GM21576 (cell line): ENCODE data around the gene TLK2.

Experiments used
- ATAC-seq: cut with Tn5 transposase; IDR thresholded peaks from one replicate; pipeline ENCODE4 v1.9.1; 2021; ENCODE audit warnings: mild to moderate bottlenecking, moderate library complexity; ENCODE audit not compliant: unreplicated experiment

TLK2 gene

DNA sequence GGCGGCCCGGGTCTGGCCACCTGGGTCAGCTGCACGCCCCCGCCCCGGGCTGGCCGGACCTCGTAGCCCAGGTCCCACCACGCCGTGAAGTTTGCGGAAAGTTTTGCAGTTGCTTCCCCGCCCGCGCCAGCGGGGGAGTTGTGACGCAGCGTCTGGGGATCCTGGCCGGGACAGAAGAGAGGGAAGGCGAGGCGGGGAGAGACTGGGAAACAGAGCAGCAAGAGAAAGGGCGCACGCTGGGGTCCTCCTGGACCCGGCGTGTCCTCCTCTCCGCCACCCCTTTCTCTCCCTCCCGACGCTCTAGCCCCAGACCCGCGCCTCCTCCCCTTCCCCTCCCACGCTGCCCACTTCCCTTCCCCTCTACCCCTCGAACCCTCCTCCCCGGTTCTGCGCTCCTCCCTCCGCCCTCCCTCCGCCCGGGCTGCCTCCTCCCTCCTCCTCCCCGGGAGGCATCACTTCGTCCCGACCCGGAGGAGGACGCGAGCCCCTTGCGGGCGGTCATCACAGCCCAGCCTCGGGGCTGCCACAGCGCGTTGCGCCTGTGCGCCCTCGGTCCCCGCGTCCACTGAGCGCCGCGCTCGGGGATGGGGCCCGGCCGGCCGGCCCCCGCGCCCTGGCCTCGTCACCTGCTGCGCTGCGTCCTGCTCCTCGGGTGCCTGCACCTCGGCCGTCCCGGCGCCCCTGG lies 148.7 kb downstream of the TLK2 start, which contains the start of gene MRC2:
Gene MRC2 (plus strand): TSS at position 452 of the 685 bp plus-strand sequence. CDS start 133 bp downstream, at position 585.
- ATAC-seq, result no peak

DNA sequence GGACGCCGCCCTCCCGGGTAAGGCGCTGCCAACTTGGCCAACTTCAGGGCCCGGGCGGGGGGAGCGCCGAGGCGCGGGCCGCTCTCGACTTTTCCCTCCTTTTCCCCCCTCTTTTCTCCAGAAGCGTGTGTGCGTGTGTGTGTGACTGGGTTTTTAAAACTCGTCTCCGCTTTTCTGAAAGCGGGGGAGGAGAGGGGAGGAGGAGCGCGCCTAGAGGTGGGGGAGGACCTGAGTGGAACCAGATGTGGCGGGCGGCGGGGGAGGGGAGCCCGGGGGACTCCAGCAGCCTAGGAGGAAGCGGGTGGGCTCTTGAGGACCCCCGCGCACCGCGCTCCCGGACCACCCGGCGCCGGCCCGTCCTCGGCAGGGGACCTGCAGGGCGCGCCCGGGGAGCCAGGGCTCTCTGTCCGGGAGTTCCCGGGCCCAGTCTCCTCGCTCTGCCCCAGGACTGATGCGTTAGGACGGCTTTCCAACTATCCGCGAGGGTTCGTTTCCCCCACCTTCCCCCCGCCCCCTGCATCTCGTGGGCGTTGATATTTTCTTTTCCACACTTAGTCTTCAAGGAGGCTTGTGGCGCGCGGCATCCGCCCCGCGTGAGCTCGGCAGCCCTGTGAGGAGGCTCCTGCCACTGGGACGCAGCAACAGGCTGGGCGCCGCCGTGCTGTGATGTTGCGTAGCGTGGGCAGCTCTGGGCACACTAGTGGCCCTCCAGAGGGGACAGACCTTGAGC lies 149.4 kb downstream of the TLK2 start:
- ATAC-seq, result no peak

DNA sequence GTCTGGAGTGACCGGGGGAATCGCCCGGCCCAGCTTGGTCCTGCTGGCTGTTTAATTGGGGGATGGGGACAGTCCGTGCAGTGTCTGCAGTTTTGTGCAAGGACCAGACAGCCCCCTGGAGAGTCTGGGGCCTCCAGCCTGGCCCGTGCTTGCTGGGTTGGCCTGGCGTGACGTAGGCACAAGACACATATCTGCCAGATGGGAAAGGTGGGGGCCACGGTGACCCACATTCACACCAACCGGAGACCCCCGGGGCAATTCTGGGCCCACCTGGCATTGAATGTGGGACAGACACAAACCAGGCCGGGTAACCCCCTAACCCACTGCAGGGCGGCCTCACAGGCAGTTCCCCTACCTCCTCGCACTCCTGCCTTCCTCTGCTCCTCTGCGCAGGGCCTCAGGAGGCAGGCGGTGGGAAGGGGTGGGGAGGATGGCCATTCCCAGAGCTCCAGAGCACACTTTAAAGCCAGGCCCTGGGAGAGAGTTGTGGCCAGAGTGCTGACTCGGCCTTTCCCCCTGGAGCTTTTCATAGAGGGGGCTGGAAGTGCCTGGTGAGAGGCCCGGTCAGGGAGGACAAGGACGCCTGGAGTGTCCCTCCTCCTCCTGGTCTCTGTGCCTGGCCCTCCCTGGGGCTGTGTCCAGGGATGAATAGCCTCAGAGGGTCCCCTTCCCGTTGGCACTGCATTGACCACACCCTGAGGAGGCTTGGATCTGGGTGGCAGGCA lies 150.4 kb downstream of the TLK2 start:
- ATAC-seq, result no peak

DNA sequence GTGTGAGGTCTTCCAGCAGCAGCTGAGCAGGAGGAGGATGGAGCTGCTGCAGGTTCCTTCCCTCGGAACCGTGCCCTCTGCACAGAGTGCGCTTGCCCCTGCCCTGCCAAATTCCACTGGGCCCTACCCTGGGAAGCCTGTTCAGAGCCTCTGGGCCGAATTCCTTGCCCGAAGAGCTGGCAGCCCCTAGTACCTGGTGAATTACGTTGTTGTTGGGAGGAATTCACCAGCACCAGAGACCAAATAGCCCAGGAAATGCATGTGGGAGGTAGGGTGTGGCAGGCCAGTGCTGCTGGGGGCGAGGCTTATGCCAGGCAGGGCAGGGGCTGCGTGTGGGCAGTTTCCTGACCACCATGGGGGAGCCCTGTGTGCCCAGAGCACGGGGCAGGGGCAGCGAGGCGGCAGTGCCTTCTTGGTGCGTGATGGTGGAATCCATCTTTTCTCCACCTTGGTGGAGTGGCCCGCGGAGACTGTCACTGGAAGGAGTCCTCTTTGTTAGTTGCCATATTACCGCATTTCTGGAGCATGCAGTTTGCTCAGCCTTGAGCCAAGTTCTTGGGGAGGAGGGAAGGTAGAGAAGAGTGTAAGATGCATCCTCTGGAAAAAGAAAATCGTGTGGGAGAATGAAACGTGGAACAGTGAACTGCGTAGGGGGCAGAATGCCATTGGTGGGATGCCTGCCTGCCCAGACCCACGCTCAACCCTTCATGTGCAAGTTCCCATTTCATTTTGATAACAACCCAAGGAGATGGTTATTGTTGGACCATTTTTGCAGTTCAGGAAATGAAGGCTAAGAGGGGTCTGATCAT lies 151.1 kb downstream of the TLK2 start:
- ATAC-seq, result no peak

DNA sequence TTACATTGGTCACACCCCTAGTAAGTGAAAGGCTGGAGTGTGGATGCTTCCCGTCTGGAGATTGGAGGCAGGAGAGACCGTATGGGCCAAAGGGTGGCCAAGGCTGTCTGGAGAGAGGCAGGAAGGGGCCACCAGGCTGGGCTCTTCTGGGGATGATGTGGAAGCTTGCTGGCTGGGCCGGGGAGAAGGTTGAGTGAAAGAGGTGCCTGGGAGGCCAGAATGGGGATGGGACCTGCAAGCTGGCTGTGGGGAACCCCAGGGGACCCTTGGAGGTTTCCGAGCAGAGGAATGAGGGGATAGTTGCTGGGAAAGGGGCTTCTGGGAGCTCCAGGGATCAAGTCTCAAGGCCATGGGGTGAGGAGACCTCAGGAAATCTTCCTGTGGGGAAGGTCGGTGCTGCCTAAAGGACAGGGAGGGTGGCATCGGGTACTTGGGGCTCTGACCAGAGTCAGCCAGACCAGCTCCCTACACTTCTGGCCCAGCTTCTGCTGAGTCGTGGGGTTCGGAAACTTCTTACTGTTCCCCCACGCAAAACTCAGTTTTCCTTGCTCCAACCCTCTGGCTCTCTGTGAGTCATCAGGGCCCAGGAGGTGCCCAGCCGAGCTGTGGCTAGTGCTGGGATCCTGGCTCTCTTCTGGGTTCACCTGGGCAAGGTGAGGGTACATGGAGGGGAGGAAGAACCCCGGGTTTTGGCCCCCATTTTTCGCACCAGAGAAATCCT lies 151.9 kb downstream of the TLK2 start:
- ATAC-seq, result no peak

DNA sequence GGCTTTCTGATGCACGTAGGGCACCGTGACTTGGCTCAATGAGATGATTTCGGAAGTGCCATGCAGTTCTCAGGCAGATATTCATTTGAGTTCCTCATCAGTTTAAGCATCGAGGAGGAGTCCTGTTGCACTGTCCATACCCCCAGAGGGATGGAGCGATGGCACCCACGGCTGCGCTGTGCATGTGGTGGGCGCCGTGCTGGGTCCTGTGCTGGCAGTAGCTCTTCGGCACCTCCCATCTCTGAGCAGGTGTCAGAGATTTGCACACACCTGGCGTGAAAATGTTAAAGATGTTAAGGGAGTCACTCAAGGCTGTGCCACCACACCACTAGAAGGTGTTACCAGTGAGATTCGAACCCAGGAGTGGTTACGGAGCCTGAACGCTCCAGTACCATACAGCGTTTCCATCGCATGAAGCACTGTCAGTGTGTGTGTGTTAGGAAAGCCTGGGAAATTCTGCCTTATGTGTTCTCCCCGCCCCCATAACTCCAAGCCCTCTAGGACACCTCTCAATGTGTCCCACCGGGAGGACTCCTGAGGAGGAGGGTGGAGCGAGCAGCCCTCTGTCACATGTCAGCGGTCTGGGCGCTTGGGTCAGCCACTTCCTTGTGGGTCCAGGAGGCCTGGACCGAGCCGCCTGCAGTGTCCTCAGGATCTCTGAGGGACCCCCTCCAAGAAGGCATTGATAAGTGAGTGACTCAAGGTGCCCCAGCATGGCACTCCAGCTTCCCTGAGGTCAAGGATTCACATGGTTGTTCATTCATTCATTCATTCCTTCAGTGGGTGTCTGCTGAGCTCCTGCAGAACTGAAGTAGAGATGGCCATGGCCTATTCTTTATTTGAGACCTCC lies 152.7 kb downstream of the TLK2 start:
- ATAC-seq, result no peak

DNA sequence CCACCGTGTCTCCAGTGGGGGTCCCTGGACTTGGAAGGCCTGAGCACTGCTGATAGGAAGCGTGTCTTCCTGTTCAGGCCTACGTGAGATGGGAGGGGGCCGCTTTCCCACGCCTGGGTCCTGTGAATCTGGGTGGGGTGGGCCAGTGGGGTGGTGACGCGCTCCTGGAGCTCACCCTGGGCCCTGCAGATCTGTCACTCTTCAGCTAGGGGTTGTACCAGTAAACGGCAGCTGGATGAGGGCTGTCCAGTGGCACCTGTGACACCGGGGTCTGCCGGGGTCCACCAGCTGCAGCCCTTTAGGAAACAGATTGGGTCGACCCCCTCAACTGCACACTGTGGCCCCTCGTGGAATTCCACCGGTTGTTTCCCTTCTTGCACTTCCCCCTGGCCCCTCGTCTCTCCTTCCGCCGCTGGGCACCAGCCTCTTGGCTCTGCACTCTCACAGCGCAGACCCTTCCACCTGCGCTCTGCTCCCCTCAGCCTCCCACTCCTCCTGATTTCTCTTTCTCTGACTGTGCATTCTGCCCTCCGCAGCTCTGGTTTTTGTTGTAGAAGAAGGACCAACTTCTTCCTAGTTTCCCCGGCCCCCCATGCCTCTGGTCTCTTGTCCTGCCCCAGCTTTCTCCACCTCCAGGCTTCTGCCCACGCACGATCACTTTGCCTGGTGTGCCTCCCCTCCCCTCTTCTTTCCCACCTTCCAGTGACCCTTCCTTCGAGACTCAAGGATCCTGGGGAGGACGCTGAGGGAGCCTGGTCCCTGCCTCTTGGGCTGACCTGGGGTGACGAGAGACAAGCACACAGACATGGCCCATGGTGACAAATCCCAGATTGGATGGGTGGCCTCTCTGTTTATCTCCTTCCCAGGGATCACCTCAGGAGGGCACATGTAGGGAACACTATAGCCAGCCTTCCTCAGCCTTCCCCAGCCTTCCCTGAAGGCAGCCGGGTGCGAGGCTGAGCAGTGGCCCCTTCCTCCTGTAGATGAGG lies 153.6 kb downstream of the TLK2 start:
- ATAC-seq, result no peak

DNA sequence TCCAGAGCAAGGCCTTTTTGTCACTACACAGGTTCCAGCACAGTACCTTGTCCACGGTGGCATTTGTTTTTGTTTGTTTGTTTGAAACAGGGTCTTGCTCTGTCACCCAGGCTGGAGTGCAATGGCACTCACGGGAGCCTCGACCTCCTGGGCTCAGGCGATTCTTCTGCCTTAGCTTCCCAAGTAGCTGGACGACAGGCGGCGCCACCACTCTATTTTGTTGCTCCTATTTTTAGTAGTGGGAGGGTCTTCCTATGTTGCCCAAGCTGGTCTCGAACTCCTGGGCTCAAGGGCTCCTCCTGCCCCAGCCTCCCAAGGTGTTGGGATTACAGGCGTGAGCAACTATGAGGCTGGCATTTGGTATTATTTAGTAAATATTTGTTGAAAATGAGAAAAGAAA lies 159.2 kb downstream of the TLK2 start:
- ATAC-seq, result no peak

DNA sequence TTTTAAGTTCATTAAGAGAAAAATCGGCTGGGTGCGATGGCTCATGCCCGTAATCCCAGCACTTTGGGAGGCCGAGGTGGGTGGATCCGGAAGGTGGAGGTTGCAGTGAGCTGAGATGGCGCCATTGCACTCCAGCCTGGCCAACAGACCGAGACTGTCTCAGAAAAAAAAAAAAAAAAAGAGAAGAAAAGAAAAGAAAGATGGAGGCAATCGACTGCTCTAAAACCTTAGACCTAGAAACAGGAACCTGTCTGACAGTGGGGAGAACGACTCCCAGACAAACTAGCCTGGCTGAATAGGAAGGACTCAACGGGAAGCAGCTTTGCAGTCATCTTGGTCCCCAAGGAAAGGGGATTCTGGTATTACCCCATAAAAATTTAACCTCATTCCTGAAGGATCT lies 162.5 kb downstream of the TLK2 start:
- no peak for ATAC-seq

DNA sequence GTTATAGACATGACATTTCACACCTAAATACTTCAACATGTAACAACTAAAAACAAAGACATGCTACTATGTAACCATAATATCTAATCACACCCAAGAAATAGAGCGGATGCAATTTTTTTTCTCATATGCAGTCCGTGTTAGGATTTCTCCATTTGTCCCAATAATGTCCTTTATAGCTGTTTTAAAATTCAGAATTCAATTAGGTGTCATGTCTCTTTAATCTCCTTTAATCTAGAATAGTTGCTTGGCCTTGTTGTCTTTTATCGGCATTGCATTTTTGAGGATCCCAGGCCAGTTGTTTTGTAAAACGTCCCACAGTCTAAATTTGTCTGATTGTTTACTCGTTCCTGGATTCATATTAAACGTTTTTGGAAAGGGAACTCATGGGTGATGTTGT lies 163.3 kb downstream of the TLK2 start:
- ATAC-seq, result no peak

DNA sequence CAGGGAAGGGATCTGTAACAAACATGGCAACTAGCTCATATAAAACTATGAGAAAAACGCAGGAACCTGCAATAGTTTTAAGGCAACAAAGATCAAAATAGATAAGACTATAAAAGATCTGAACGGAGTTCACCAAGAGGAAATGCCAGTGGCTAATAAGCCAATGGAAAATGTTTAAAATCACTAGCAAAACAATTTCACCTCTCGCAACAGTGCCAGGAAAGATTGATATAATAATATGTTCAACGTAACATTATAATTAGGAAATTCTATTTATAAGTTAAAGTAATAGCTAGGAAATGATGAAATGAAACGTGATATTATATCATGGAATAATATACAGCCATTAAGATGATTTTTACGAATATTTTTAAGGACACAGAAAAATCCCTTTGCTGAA lies 164.9 kb downstream of the TLK2 start:
- no peak for ATAC-seq

DNA sequence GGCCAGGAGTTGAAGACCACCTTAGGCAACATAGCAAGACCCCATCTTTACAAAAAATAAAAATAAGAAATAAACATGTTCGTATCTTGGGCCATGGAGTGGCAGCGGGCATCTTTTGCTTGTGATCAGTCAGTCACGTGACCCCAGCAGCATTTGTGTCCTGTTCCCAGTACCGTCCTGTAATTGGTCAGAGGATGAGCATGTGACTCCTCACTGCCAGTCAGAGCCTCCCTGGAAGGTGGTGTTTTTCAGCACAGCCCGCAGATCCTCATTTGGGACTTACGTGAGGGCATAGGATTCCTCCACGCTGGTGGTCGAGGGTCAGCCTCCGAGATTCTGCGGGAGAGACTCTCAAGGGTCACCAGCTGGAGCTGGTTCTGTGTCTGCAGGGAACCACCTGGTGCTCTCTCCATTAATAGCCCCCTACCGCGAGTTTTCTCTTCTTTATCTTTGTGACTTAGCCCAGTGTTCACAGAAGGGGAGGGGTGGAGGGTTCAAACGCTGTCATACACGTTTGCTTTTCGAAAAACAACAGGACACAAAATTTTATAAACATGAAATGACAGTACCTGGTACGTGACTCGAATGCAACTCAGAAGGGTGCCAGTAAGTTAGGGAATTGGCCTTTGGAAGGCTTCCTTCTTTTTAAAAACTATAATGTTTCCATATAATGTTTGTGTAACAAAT lies 166.0 kb downstream of the TLK2 start:
- ATAC-seq, result no peak

DNA sequence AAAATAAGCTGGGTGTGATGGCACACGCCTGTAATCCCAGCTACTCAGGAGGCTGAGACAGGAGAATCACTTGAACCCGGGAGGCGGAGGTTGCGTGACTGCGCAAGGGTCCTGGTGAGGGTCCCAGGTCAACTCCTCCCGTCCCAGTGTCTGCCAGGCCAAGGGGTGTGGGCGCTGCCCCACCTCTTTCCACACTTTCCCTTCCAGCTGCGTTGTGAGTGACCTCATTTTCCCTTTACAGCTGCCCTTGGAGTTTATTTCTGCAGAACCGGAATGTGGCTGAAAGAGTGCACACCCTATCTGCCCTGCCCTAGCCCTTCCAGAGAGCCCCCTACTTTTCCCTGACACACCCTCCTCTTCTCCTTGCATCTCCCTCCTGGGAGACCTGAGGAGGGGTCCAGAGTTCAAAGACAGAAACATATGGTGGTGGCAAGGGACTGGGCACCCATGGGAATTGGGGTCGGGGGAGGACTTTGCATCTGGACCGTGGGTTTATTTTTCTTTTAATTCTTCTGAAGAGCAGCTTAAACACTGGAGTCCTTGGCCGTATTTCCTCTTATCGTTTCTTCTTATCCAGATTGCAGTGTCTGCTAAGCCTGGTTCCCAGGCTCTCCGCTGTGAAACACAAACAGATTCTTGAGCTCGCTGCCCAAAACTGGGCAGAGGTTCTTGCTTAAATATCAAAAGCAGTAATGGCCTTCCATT lies 169.8 kb downstream of the TLK2 start:
- ATAC-seq, result no peak

DNA sequence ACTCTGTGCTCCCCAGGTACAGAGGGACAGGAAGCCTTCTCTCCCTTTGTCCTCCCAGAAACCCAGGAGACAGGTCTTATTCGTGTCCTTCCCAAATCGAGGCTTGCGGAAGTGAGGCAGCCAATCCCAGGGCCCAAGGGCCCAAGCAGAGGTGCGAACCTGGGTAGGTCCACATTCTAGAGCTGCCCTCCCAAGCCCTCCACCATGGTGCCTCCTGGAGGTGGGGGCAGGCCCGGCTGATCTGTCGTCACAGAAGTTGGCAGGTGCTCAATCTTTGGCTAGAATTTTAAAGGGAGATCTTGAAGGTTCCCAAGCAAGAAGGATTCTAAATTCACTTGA lies 170.3 kb downstream of the TLK2 start:
- ATAC-seq, result no peak

DNA sequence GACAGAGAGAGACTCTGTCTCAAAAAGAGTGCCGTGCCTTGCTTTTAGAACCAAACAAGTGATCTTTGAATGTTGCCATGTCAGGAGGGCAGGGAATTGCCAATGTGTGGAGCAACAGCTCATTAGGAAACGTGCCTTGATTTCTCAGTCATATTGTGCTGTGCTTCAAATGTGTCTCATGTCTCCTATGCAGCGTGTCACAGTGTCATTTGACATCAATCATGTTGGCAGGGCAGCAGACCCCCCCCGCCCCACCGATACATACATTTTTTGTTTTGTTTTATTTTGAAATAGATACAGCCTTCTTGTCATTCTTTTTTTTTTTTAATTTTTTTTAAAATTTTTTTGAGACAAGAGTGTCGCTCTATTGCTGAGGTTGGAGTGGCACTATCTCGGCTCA lies 170.9 kb downstream of the TLK2 start:
- ATAC-seq, result no peak

DNA sequence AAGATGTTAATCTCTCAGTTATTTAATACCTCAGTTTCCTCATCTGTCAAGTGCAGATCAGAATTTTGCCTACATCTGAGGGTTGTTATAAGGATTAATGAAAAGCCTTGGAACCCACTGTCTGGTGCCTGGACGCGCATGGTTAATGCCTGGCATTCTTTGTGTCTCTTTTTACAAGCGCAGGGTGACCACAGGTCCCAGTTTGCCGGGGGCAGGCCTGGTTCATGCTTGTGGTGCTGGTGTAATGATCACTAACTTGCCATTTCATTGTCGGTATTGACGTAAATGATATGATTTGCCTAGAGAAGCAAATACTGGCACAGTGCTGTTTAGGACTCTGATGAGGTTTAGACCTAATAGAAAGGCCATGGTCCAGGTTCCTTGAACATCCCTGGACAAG lies 172.0 kb downstream of the TLK2 start:
- no peak for ATAC-seq

DNA sequence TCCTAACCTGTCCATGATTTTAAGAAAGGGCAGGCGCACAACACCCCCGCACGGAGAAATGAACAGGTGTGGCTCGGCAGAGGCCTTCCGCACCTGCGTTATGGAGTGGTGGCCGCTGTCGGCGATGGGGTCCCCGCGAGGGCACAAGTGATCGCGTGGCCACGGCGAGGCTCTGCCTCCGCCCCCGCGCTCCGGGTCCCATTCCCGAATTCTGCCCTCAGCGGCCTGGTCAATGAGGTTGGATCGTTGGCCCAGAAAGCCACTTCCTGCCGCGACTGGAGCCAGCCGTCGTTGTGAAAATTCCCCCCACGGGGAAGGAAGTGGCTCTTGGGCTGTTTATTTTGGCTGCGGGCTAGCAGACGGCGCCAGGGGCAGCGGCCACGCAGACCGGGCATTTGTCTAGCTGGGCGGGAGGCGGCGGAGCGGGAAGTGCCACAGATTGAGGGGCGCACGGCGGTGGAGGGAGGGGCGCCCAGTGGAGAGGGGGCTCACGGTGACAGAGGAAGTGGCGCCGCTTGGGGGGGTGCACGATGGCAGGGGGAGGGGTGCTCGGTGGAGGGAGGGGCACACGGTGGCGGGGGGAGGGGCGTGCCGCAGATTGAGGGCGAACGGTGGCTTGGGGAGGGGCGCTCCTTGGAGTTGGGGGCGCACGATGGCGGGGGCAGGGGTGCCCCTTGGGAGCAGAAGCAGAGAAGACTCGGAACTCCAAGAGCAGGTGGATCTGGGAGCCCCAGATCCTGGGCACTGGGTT lies 173.8 kb downstream of the TLK2 start:
- ATAC-seq, result no peak
